Measurements from ENCODE around the gene ACTR3. TPM values are rescaled to one million over a fixed set of nuclear protein-coding genes. Genes with fewer than 3 reads are reported as not detected.
"Not testable (repeated sequence)": the region's sequence is repeated elsewhere in the genome, so short reads cannot be mapped to it uniquely, and the experiment has no call there.

ACTR3 gene
- total RNA-seq, 4 donors from 2014 or later: 103 to 187 (median 122) TPM

GRCh38 chr2:113937501-113937900 lies 47.6 kb downstream of the ACTR3 start:
- TF ChIP-seq, protein P1, sequence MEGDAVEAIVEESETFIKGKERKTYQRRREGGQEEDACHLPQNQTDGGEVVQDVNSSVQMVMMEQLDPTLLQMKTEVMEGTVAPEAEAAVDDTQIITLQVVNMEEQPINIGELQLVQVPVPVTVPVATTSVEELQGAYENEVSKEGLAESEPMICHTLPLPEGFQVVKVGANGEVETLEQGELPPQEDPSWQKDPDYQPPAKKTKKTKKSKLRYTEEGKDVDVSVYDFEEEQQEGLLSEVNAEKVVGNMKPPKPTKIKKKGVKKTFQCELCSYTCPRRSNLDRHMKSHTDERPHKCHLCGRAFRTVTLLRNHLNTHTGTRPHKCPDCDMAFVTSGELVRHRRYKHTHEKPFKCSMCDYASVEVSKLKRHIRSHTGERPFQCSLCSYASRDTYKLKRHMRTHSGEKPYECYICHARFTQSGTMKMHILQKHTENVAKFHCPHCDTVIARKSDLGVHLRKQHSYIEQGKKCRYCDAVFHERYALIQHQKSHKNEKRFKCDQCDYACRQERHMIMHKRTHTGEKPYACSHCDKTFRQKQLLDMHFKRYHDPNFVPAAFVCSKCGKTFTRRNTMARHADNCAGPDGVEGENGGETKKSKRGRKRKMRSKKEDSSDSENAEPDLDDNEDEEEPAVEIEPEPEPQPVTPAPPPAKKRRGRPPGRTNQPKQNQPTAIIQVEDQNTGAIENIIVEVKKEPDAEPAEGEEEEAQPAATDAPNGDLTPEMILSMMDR (IDR thresholded peaks at IDR 0.05): no peak
- DNase-seq (ENCODE audit: low spot score) (no peak), ATAC-seq (ENCODE audit: low FRiP score) (no peak)

DNA sequence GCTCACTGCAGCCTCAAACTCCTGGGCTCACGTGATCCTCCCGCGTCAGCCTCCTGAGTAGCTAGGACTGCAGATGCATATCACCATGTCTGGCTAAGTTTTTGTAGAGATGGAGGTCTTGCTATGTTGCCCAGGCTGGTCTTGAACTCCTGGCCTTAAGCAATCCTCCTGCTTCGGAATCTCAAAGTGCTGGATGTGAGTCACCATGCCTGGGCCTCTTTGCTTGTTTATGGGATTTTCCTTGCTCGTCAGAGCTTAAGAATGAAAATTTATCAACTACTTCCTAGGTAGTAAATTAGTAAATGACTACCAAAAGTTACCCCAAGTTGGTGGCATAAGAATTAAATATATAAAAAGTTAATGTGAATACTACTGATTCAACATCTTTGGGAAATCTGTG lies 51.0 kb downstream of the ACTR3 start:
- ATAC-seq (ENCODE audit: low FRiP score) (no peak), DNase-seq (ENCODE audit: low spot score) (no peak)
- TF ChIP-seq, protein P1 (IDR thresholded peaks at IDR 0.05): no peak

GRCh38 chr2:113945784-113946183 lies 55.9 kb downstream of the ACTR3 start:
- DNase-seq (ENCODE audit: low spot score); ATAC-seq (ENCODE audit: low FRiP score): not testable (repeated sequence)

DNA sequence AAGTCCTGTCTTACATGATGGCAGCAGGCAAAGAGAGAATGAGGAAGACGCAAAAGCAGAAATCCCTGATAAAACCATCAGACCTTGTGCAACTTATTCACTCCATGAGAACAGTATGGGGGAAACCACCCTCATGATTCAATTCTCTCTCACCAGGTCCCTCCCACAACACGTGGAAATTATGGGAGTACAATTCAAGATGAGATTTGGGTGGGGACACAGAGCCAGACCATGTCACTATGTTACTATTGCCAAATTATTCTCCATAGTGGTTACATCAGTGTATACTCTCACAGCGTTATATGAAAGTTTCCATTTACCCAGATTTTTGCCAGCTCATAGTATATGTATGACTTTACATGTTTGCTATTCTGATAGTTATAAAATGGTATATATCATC lies 61.0 kb downstream of the ACTR3 start:
- DNase-seq (ENCODE audit: low spot score); ATAC-seq (ENCODE audit: low FRiP score): not testable (repeated sequence)

GRCh38 chr2:113961000-113961399 lies 71.1 kb downstream of the ACTR3 start:
- no peak for DNase-seq (ENCODE audit: low spot score)
- TF ChIP-seq, protein P1 (IDR thresholded peaks at IDR 0.05): no peak
- no peak for ATAC-seq (ENCODE audit: low FRiP score)

DNA sequence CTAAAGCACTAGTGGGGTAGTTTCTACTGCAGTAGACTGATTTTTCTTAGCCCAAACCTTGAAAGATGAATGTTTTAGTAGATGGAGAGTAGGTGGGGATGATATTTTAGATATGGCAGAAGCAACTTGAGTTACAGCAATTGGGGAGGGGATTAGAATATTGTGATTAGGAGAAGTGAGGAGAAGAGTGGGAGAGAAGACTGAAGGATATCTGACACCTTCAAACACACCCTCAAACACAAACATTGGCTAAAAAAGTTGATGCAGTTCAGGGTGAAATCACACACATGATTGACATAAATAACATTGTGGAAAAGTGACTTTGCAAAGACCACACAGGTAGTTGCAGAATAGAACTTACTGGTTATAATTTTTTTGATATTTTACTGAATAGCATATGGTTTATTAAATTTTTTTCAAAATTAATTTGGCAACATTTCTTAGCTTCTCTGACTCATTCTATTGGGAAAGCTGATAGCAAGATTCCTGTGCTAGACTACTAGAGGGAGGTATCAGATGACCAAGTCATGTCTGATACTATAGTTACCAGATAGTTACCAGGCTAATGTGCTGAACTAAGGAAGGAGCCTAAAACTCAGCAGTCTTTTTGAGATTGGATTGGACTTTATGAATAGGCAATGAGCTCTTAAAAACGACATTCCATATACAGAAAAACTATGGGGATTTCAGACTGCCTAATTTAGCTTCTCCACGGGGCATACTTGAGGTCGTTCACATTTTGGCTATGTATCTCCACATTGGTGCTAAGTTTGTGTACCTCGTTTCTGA lies 73.0 kb downstream of the ACTR3 start:
- ATAC-seq (ENCODE audit: low FRiP score): peak; percentile 72

DNA sequence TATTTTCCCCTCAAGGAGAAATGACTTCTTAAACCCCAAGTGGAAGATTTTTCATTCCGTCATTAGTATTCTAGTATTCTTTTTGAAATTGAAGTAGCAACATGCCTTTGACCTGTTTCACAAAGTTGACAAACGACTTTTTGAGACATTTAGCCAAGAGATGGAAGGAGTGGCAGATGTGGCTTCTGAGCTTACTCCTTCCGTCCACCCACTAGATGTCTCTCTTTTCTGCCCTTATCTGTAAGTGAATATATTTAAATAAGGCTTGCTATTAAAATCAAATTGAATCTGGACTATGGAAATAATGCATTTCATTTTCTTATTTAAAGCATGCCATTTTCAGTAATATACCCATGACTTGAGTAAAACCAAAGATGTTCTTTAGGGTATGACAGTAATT lies 74.1 kb downstream of the ACTR3 start:
- ATAC-seq (ENCODE audit: low FRiP score) (no peak), DNase-seq (ENCODE audit: low spot score) (no peak)
- TF ChIP-seq, protein P1 (IDR thresholded peaks at IDR 0.05): no peak

More for the DNA sequence above, 73.0 kb downstream of the ACTR3 start:
- no peak for DNase-seq (ENCODE audit: low spot score)
- TF ChIP-seq, protein P1 (IDR thresholded peaks at IDR 0.05): no peak

- TF ChIP-seq, protein P1 (IDR thresholded peaks at IDR 0.05): no peak
- no peak for ATAC-seq (ENCODE audit: low FRiP score)
- no peak for DNase-seq (ENCODE audit: low spot score)
Measured at GRCh38 chr2:113964436-113964835, 74.5 kb downstream of the ACTR3 start.

Measured in omental fat pad (tissue), 4 donors.